Measurements from ENCODE around the gene NAA40. TPM values are rescaled to one million over a fixed set of nuclear protein-coding genes. Genes with fewer than 3 reads are reported as not detected.
A peak's percentile ranks its signal among the peaks of the same experiment; 100 is the strongest.

Gene NAA40
- total RNA-seq, 1 donor from 2014 or later = 18.7 TPM

DNA sequence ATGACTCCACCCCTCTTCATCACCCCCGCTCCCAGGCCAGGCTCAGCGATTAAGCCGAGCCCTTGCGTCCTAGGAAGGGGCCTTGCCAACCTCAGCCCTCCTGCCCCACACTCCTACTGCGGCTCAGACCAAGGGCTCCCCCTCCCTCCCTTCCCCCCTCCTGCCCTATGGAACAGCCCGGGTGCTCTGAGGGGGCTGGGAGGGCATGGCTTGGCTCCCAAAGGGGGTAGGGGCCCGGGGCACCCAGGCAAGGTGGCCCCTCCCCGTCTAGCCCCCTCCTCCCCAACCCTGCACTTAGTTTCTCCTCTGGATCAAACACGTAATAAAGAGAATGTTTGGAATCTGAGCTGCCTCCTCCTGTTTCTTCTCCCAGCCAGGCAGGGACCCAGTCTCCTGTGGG is 28.1 kb upstream of the NAA40 start:
- intact Hi-C loops (cut with DNase I) = no loop called here
- ATAC-seq = no peak
- DNase-seq (ENCODE audit: missing footprints) = no peak

DNA sequence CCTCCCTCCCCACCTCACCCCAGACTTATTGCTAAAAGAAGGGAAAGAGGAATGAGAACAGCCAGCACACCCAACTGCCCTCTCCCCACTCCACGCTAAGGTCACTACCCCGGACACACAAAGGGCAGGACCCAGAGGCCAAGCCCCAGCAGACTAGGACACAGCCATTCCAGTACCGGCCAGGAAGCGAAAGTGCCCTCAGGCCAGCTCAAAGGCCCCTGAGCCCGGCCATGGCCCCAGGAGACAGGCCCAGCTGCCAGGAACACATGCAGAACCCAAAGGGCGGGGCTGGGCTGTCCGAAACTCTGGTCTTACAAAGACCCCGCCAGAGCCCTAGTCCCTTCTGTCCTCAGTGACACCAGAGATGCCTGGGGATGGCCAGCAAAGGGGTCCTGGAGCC is 27.4 kb upstream of the NAA40 start:
- intact Hi-C loops (cut with DNase I) = no loop called here

DNA sequence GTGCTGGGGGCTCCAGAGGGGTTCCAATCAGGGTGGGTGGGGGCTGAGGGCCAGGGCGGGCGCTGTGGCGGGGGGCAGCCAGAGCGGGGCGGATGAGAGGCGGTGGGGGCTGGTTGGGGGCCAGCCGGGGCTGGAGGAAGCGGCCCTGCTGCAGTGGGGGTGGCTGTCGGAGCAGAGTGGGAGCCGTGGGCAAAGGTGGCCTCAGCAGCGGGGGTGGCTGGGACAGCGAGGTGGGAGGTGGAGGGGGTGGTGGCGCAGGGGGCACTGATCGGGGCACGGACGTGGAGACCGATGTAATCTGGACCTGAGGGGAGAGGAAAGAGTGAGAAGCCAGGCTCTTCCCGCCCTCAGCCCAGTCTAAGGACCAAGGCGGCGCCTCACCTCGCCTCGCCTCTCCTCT is 26.9 kb upstream of the NAA40 start:
- ATAC-seq (no peak), DNase-seq (ENCODE audit: missing footprints) (no peak)
- intact Hi-C loops (cut with DNase I) = no loop called here

More for the DNA sequence above, 27.4 kb upstream of the NAA40 start:
- ATAC-seq (no peak), DNase-seq (ENCODE audit: missing footprints) (no peak)

DNA sequence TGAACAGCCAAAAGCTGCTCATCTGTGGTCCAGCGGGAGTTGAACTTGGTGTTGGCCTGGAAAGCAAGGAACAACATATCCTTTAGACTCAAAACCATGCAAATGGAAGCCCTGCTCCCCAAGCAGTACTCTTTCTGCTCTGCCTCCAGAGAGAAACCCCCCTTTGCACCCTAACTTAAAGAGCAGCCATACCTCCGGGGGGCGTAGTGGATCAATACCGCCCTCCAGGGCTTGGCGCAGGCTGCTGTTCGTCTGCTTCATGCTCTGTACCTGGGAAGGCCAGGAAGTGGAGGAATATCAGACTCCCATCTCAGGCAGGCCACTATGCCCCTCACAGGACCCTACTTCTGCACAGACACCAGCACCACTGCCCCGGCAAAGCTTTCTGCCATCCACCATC is 26.1 kb upstream of the NAA40 start:
- intact Hi-C loops (cut with DNase I) = no loop called here
- no peak for DNase-seq (ENCODE audit: missing footprints)
- no peak for ATAC-seq

DNA sequence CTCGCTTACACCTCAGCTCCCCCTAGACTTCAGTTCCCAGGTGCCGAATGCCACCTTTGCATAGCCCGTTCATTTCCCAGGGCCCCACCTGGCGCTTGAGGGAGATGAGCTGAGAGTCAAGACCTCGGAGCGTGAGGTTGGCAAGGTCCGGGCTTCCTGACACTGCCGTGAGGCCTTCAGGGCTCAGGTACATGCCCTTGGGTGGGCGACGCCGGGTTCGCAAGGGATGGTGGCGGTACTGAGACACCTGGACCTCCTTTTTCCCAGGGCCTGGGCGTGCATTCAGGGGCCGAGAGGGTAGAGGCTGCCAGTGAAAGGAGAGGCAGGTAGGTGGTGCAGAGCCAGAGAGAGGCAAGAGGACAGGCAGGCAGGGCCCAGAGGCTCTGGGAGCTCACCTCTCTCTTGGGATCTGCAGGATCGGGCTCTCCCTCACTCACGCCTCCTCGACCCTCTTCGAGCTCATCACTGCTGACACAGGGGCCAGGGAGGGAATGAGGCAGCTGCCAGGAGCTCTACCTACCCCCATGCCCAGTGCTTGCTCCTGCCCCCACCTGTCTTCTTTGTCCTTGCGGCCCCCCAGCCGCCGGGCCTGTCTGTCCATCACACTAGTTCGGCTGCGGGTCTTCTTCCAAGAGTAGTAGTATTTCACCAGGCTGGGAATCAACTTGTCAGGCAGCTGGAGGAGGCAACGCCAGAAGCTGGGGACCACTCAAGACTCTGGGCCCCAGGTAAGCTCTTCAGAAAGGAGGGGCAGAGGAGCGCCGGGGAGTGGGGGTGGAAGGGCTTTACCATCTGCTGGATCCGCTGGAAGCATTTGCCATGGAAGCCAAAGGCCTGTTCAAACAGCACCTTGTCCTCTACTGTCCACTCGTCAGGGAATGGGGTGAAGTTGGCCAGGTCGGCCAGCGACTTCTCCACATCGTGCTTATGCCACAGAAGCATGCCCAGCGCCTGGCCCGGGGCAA is 24.7 kb upstream of the NAA40 start:
- intact Hi-C loops (cut with DNase I) = no loop called here
- DNase-seq (ENCODE audit: missing footprints) = no peak
- ATAC-seq = no peak

DNA sequence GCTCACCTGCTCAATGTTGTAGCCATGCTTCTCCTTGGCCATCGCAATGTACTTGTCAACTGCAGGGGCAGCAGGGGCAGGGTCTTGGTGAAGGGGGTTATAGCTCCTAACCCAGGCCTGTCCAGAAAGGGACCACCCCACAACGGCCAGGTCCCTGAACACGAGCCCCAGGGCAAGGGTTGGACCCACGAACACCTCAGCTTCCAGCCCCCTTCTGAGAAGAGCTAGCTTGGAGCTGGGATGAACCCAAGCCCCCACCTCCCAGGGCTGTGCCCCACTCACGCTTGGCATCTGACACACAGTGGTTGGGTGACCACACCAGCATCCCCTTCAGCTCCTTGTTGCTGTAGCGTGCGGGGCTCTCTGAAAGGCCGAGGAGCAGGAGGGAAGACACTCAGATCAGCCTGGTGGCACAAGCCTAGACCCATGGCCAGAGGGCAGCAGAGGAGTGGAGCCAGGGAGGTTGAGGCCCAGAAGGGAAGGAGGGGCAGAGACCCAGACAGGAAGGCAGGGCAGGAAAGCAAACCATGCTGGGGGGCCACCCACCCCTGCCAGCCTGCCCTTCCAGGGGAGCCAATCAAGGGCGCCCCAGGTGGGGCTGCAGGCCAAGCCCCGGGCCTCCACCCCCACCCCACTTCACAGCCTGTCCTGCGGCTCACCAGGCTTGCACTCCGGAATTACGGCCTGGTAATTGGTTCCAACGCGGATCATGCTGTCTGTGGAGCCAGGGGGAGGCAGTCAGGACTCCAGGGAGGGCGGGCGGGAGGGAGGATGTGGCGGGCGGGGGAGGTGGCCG is 23.7 kb upstream of the NAA40 start:
- DNase-seq (ENCODE audit: missing footprints) (no peak), ATAC-seq (no peak)
- intact Hi-C loops (cut with DNase I) = no loop called here

DNA sequence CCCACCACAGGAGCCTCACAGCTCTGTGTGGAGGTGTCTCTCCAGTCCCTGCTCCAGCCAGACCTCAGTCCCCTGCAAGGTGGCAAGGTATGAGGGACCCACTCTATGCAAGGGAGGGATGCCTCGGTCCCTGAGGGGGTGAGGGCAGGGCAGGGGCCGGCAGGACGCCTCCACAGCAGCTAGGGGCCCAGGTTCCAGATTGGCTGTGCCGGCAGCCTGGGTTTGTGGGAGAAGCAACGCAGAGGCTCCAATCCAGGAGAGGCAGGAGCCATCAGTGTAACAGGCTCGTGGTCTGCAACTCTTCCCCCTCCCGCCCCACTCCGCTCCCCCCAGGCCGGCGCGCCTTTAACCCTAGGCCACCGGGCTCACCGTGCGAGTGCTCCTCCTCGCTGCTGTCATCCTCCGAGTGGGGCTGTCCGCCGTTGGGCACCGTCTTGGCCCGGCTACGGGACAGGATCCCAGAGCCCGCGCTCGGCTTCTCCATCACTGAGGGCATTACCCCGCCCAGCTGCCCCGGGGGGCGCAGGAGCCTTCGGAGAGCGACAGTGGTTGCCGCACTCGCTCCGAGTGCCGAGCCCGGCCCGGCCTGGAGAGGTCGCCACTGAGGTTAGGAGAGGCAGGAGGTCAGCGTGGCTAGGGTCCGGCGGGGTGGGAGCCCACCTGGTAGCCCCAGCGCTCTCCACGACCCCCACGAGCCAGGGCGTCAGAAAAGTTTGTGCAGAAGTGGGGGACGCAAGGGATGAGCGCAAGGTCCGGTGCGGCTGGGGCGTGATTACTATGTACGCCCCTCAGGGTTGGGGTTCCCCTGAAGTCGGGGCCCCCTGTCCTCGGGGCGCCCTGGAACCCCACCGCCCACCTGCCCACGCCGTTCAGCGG is 22.6 kb upstream of the NAA40 start:
- ATAC-seq (no peak), DNase-seq (ENCODE audit: missing footprints) (no peak)
- intact Hi-C loops (cut with DNase I) = no loop called here

DNA sequence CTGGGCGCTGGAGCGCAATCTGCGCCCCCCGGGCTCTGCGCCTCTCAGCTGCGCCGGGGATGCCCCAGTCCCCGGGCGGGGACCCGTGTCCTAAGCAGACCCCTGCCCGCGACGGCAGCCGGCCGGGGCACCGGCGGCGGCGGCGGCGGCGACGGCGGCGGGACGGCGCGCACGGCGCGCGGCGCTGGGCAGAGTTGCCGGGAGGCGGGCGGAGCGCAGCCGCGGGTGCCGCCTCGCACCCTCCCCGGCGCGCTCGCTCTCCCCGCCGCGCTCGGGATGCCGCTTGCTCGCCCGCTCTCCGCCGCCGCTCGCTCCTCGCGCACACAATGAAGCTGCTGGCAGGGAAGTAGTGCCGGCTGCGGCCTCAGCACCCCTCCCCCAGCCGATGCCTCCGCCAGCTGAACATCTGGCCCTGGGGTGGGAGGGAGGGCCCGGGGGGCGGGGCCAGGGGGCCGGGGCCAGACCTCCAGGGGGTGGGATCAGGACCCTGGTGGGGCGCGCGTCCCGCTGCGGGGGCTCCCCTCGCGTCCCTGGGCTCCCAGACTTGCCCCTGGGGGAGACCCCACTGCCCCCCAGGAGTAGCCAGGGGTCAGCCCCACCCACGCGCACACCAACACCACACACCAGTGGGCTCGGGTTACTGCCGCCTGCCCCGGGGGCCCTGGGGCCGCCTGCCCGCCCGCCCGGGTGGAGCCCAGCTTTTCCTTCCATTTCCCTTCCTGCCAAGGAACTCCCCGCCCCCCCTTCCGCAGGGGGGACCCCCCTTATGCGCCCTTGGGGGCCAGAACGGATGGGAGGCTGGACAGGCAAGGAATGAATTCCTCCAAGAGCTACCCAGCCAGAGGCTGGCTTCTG is 21.7 kb upstream of the NAA40 start, which contains the start of gene RCOR2:
Gene RCOR2 (minus strand): TSS at position 328 of the 855 bp plus-strand sequence. CDS start 708 bp downstream, outside the sequence.
- ATAC-seq = peak; percentile 51
- intact Hi-C loops (cut with DNase I) = loop anchor here (1.0 kb wide), 2 partner anchors 21 to 79 kb away; no protein-coding TSS in a partner anchor
- peak; percentile 91 for DNase-seq (ENCODE audit: missing footprints)

DNA sequence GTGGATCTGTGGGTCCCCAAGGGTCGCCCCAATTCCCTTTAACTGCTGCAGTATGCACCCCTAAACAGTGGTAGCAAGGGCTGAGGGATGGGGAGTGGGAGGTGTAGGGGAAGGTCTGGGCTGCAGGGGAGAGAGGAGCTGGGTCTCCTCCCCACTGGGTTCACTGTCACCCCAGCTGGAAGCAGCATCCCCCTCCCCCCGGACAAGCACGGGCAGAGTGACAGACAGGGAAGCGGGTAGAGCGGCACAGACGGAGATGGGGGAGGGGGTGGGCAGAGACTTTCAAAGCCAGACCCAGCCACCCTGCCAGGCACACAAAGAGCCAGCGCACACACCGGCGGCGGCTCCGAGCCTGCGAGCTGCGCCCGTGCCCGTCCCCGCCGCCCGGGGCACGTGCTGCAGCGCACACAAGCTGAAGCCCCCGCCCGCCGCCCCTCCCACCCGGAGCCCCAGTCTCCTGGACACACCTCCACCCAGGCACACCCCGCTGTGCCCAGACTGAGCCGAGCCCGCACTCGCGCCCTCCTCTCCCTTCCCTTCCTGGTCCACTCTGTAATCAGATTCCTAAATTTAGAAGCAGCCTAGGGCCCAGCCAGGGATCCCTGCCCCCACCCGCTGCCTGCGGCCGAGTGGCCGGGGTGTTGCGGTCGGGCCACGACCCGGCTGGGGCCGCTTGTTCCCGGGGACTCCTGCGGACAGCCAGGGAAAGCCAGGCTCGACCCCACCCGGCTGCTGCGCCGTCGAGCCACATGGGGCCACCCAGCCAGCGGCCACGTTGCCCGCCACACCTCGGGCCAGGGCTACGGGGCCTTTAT is 20.9 kb upstream of the NAA40 start:
- ATAC-seq (peak; percentile 58), DNase-seq (ENCODE audit: missing footprints) (no peak)
- intact Hi-C loops (cut with DNase I) = loop anchor here (1.0 kb wide), 2 partner anchors 20 to 80 kb away; no protein-coding TSS in a partner anchor

DNA sequence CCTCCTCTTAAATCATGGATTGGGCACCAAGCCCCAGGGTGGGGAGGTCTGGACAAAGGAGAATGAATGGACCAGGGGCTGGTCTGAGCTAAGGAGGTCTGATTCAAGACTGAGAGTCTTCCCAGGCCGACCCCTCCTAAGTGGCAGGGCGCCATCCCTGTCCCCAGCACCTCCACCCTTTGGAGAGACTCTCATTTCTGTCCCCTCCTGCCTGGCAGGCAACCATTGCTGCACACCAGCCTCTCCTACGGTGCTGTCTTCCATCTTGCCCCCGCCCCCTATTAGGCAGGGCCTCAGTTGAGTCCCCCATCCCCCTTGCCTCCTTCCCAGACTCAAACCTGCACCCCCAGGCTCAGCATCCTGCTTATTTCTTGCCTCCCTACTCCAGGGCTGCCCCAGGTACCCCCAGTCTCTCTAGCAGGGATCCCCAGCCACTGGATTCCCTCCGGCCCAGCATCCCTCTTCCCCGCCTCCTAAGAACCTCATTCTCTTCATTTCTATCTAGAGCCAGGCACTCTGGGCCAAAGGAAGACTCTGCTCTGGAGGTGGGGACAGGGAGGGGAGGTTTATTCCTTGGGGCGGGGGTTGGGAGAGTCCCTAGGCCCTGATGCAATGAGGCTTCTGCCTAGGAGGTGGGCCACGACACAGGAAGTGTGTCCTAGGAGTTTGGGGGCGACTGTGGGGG is 20.2 kb upstream of the NAA40 start:
- DNase-seq (ENCODE audit: missing footprints) (no peak), ATAC-seq (no peak)
- intact Hi-C loops (cut with DNase I) = no loop called here

DNA sequence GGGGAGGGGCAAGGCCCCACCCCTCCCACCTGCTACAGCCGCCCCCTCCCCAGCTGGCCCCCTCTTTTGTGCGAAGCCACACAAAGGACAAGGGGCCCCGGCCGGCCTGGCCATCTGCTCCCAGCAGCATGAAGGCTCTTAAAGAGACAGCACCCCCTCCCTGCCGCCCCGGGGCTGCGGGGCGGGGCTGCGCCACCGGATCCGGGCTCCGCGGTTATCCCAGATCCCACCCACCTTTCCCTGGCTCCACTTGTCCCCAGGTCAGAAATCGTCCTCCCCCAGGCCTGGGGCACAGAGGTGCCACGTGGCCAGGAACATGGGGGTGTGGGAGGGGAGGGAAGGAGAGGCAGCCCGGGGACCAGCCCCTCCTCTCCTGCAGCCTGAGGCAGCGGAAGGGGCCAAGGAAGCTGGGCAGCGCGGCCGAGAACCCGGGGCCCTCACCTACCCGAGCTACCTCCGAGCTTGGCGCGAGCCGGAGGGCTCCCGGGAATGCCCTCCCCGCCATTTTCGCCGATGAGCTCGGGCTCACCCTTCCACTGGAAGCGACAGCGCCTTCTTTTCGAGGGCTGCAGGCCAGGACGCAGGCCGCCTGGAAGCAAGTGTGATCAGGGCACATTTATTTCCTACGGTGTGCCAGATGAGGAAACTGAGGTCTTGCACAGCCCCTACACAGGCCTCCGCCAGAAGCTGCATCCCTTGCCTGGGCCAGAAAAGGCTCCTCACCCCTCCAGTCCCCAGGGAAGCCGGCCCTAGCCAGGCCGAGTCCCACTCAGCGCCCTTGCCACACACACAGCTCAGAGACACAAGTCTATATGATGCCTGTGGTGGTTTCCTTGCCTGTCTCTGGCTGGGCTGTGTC is 19.3 kb upstream of the NAA40 start:
- DNase-seq (ENCODE audit: missing footprints) = peak; percentile 82
- intact Hi-C loops (cut with DNase I) = loop anchor here (1.0 kb wide), 1 partner anchor 45 kb away; no protein-coding TSS in a partner anchor
- peak; percentile 50 for ATAC-seq

DNA sequence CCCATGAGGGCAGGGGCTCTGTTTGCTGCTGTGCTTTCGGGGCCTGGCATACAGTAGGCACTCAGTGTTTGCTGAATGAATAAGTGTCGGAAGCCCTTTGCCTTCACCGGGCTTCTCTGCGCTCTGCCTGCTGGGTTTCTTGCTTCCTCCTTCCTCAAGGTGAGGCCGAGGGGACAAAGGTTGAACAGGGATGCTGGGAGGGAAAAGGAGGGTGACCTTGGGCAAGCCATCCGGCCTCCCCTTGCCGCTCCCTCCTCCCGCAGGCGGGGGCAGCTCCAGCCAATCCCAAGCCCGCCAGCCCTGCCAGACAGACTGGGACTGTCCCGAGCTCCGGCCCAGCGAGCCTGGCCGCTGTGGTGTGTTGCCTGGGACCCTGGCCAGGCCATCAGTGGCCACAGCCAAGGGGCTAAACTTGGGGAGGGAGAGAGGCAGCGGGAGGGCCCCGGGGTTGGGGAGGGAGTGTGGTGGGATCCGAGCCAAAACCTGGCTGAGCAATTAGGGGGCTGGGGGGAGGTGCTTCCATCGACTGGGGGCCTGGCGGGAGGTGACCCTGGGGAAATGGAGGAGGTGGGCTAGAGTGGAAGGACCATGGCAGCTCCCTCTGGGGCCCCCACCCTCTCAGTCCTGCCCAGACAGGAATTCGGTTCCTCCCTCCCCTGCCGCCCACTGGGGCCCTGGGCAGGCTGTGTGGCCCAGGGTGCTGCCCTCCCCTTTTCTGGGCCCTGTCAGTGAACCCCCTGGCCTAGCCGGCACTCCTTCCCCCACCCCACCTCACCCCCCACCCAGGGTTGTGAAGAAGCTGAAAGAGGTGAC is 18.5 kb upstream of the NAA40 start:
- DNase-seq (ENCODE audit: missing footprints) (peak; percentile 92), ATAC-seq (peak; percentile 78)
- intact Hi-C loops (cut with DNase I) = loop anchor here (1.0 kb wide), 1 partner anchor 46 kb away; no protein-coding TSS in a partner anchor

DNA sequence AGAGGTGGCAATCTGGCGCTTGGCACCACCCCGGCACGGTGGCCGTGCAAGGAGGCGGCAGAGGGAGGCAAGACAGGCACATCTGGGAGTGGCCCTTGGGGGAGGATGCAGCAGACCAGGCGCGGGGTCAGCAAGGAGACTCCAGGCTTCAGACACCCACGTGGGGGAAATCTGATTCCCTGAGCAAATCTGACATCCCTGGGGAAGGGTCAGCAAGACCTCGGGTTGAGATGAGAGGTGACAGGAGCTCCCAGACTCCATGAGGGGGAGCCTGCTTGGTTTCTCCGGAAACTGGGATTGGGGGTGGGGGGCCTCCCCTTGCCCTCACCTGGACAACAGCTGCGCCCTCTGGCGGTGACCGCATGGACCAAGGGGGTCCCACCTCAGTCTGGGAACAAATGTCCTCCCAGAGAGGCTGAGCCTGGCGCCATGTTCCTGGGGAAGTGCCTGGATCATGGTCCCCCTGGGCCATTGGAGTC is 17.8 kb upstream of the NAA40 start:
- DNase-seq (ENCODE audit: missing footprints) (no peak), ATAC-seq (no peak)

DNA sequence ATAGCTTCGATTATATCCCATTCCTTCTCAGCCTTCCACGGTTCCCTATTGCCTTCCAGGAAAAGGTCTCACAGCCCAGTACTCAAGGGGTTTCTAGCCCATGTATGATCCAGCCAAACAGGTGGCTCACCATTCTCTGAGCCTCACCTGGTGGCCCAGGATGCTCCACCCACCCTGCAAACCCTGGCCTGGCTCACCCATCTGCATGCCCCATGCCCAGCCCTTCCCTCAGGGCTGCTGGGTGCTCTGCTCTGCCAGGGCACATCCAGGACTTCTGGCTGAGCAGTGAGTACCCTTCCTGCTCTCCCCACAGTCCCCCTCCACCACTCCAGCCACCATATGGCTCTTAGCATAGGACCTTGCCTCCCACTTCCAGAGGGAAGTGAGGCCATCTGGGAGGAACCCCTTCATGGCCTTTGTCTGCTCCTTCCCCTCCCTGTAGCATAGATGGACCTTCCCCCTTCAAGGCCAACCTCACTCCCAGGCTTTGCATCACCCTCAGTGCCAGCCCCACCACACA is 16.1 kb upstream of the NAA40 start:
- ATAC-seq = no peak
- intact Hi-C loops (cut with DNase I) = no loop called here
- no peak for DNase-seq (ENCODE audit: missing footprints)

More for the DNA sequence above, 17.8 kb upstream of the NAA40 start:
- intact Hi-C loops (cut with DNase I) = loop anchor here (1.0 kb wide), 1 partner anchor 47 kb away; no protein-coding TSS in a partner anchor
